HTERT RPE-1 (cell line): ENCODE measurements around the gene ACTL7B.
"Not testable (repeated sequence)": the region's sequence is repeated elsewhere in the genome, so short reads cannot be mapped to it uniquely, and the experiment has no call there.

Experiments
- in situ Hi-C: fragments of 300-500 bp; cut with MboI; formaldehyde crosslinking; loops from 4 replicates; pipeline ENCODE4 v1.14.3; 2020; ENCODE audit warnings: low sequenced_read_pairs

ACTL7B gene

DNA sequence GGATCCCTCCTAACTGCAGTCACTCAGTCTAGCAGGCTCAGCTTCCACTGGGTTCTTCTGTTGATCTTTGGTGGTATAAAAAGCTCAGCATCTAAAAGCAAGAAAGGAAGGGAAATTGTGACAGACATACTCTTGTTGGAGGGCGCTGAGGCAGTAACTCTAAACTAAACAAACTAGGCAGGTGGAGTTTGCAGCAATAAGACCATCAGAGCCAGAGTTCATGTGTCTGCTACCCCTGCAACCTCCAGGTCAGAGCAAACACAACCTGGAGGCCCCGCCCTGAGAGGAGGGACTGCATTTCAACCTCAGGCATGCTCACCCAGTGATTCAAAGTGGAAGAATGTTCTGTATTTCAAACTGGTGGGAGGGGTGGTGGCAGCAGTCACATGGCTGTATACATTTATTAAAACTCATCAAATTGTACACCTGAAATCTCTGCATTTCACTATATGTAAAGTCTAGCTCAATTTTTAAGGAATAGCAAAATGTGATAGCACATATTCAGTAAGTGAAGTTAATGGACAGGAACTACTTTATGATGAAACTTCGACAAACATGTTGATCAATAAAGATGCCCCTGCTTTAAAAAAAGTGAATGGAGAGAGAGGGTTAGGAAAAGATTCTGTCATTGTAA lies 13.4 kb upstream of the ACTL7B start:
- in situ Hi-C loops: no loop called here

DNA sequence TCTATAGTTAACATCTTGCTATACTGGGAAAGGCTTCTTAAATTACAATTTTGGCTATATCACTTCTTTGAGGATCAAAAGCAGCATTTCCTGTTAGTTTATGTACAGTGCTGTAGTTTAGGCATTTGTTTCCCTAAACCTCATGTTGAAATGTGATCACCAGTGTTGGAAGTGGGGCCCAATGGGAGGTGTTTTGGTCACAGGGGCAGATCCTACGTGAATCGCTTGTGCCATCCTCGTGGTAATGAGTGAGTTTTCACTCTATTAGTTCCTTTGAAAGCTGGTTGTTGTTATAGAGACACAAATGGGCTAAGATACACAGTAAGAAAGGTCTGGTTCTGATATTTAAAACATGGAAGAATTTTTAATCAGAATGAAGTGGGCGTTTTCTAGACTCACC lies 12.0 kb upstream of the ACTL7B start:
- in situ Hi-C loops: no loop called here

DNA sequence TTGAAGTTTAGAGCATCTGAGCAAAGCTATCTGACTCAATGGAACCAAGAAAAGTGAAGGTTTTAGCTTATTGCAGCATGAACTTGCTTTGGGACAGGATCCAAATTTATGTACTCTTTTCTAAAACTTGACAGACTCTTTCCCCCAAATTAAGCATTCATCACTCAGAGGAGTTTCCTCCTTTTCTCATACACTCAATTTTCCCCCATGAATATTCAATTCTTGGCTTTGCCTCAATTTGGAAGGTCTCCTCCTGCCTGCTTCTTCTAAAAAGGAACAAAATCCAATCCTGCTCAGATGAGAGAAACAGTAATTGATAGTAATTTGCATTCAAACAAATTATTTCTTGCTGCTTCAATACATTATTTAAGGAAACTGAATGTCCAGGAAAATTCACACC lies 11.3 kb upstream of the ACTL7B start:
- in situ Hi-C loops: no loop called here

DNA sequence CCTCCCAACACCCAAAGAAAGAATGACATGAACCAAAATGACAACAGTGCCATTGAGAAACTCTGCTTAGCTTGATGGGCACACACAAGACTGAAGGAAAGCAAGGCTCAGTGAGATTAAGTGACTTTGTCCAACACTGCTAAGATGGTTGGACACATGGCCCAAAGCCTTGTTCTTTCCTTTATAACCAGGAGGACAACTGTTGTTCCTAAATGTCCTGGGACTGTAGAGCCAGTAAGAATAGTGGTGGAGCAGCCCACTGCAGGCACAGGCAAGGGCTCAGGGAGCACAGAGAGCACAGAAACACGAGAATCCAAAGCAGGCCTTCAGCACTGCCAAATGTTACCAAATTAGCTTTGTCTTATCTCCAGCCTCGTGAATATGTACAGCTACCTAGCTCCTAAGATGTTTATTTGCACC lies 10.2 kb upstream of the ACTL7B start:
- in situ Hi-C loops: no loop called here

DNA sequence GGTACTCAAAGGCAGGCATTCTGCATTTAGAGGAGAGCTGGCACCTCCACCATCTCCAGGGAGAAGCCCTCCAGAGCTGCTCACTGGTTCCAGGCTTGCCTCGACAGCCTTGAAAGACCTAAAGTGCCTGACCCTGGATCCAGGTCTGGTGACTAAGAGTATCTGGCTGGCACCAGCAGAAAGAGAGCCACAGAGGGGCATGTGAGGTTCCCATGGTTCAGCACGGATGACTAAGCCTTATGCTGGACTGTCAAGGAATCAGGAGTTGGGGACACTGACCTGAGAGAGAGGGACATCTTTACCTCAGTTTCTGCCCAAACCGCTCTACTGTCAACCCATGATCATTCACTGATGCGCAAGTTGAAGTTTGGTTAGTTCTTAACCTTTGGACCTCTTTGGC lies 9.3 kb upstream of the ACTL7B start:
- in situ Hi-C loops: no loop called here

DNA sequence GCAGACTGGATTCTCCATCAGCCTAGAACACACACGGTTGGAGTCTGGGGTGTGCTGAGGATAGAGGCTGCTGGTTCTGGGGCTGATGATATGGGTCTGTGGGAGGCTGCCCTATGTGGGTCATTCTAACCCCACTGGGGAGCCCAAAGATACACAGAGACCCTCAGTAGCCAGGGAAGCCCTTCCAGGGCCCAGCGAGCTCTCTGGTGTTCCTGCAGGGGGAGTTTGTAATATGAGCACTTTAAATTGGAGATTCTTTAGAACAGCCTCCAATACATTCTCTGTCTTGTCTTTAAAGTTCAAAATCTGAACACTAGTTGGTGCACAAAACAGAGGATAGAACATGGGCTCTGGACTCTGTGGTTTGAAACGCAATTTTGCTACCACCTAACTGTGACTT lies 8.7 kb upstream of the ACTL7B start:
- in situ Hi-C loops: no loop called here

DNA sequence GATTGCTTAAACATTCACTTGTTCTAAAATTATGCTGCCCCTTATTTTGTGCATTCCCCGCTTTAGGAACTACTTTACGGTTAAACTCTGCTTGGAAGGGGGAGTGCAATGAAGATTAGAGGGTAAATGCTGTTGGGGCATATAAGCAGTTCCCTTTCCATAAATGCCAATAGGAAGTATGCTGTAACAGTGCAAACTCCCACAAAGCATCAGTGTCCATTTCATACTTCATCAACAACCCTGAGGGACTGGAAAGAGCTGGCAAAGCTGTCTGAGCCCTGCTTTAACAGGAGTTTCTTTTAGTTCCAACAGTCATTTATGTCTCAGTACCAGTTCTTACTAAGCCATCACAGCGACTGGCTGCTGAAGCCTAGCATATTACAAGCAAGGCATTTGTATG lies 8.1 kb upstream of the ACTL7B start:
- in situ Hi-C loops: no loop called here

DNA sequence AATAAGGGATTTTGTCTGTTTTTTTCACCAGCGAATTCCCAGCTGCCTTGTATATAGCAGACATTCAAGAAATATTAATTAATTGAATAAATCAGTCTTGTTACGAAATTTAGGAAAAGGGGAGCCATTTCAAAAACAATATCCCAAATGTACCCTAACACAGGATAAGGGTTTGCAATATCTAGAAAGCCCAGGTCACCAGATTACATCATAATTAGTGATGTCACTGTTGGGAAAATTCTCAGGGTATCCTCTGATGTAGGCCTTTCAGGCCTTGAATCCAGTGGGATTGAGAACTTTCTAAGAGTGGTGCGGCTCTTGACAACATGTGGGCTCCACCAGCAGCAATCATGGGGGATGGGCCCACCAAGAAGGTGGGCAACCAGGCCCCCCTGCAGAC lies 6.2 kb upstream of the ACTL7B start, which contains the start of gene ACTL7A:
ACTL7A (plus strand) TSS at position 270 of the 400 bp plus-strand sequence; CDS start at position 327, 57 bp downstream.
- in situ Hi-C loops: no loop called here

DNA sequence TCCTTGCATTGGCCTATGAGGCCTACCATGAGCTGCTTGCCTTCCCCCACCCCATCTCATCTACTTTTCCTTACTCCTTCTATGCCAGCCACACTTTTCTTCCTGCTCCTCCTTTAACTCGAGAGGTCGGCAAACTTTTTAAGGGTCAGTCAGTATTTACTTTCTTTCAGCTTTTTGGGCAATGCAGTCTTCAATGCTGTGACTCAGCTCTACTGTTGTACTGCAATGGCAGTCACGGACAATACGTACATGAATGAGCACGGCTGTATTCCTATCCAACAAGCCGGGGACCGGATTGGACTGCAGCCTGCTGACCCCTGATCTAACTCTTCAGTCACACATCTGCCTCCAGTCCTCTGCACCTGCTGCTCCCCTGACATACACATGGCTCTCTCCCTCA lies 5.7 kb upstream of the ACTL7B start:
- in situ Hi-C loops: no loop called here

DNA sequence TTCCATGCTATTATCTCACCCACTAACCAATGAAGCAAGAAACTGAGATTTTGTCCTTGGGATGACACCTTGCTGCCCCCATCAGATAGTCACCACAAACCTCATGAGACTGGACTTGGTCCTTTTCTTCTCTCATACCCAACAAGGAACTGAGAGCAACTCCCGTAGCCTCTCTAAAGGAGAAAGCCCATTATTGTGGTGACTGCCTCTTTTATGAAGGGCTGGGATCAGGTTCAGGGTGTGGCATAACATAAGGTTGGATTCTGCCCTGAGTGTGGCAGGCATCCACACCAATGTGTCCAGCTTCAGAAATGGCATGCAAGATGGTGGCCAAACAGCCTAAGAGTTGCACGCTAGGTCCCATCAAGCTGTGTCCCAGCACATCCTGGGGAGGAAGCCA lies 5.0 kb upstream of the ACTL7B start:
- in situ Hi-C loops: no loop called here

DNA sequence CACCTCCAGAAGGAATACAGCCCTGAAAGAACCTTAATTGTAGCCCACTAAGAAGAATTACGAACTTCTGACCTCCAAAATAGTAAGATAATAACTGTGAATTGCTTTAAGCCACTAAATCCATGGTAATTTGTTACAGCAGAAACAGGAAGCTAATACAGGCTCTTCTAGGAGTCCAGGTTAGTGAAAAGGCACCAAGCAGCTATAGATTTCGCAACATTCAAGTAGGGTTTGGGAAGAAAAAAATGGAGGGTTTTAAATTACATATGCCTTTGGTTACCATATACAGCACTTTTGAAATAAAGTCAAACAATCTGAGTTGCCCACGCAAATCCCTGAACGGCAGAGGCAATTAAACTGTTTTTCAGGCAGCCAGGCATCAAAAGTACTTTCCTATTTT lies 4.6 kb upstream of the ACTL7B start:
- in situ Hi-C loops: no loop called here

DNA sequence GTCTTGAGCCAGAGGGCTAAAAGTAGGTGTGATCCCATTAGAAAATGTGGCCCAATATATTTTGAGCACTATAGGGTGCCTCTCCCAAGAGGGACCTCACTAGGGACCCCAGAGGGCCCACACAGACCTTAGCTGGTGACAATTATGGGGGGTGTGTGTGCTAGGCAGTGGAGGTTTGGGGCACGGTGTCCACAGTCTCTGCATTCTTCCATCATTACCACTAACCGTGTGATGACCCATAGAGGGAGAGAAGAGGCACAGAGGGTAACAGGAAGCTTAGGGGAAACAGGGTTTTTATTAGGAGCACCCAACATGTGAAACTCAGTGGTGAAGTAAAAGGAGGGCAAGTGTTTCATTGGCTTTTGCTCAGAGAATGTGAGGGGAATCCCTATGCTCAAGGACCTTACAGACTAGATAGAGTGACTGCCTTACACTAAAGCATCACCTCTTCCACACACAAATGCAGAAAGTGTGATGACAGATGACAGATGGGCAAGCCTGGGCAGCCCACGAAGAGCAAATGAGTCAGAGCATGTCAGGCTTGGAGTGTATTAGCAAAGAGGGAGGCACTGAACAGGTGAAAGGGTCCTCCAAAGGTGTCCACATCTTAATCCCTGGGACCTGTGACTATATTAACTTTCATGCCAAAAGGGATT lies 3.8 kb upstream of the ACTL7B start:
- in situ Hi-C loops: no loop called here

DNA sequence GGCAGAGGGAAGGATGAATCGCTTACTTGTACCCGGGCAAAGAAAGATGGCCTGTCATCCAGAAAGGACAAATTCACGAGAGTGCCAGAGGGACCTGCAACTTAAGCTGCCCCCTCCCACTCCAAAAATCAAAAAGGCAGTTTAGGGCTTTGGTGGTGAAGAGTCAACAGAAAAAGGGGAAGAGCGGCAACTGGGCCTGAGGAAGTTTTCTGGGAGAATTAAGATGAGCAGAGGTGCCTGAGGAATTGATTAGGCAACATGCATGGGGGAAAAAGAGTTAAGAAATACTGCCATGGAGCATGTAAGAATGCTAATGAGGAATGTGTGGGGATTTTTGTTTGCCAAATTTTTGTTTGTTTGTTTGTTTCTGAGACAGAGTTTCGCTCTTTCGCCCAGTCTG lies 1.8 kb upstream of the ACTL7B start:
- in situ Hi-C loops: no loop called here

DNA sequence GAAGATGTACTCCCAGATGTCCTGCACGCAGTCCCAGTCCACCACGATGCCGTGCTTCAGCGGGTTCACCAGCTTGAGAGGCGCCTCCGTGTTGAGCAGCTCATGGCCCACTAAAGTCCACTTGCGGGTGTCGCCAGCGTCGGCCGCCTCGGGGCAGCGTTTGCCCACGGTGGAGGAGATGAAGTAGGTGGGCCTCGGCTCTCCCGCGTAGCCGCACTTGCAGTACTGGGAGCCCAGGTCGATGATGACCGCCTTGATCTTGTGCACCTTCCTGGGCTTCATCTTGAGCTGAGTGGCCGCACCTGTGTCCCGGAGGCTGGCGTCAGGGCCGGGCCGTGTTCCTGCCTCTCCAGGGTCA lies 278 bp downstream of the ACTL7B start:
- in situ Hi-C loops: no loop called here

DNA sequence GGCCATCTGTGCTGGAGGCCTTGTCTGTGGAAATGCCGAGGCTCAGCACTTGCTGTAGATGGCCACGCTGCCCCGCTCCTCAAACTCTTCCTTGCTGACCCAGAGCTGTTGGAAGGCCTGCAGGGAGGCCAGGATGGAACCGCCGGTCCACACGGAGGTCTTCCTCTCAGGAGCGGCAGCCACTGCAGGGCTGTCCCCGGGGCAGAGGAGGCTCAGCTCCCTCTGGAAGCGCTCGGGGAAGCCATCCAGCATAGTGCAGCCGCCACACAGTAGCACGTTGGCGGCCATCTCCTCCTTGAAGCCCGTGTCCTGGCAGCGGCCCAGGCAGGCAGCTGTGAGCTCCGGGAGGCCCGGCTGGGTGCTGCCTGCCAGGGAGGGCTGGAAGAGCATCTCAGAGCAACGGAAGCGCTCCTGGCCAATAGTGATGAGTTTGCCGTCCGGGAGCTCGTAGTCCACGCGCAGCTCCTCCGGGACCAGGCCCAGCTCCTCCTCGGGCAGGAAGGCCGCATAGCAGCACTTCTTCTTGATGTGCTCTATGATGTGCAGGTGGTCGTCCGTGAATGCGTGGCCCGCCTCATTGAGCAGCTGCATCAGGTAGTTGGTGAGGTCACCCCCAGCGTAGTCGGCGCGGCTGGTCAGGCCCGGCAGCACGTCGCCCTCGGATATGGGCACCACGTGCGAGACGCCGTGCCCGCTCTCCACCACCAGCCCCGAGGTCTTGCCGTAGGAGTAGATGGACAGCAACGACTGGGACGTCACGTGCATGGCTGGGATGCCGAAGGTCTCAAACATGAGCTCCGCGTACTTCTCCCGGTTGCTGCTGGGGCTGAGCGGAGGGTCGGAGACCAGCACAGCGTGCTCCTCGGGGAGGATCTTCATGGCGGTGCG lies 901 bp downstream of the ACTL7B start:
- in situ Hi-C loops: no loop called here

DNA sequence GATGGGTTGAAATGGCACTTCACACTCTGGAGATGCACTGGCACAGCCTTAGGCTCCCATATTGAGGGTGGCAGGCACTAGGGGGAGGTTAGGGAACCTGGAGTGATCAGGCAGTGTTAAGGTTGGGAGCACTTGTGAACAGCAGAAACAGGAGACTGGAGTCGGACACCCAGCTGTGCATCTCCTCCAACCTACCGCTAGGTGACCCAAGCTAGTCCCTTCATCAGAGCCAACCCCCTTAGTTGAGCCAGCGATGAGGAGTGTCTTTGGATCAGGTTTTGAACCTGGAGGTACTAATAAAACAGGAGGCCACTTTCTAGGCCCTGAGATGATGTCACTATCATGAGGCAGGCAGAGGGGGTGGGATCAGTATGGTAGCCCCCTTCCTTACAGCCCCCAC lies 1.7 kb downstream of the ACTL7B start:
- in situ Hi-C loops: no loop called here

DNA sequence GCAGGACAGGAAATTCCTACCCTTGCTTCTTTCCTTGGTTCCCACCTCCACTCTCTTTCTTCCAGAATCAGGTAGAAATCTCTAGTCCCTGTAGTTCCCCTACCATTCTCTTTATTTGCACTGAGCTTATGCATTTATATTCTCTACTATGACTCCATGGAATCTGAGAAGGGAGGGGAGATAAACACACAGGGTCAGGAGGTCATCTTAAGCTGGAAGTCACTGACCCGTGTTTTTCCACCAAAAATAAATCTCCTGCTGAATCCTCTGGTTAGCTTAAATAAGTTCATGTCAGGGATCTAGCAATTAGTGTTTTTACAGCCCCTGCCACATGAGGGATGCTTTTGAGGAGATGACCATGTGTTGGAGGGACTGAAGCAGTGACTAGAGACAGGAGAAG lies 3.7 kb downstream of the ACTL7B start:
- in situ Hi-C loops: no loop called here

DNA sequence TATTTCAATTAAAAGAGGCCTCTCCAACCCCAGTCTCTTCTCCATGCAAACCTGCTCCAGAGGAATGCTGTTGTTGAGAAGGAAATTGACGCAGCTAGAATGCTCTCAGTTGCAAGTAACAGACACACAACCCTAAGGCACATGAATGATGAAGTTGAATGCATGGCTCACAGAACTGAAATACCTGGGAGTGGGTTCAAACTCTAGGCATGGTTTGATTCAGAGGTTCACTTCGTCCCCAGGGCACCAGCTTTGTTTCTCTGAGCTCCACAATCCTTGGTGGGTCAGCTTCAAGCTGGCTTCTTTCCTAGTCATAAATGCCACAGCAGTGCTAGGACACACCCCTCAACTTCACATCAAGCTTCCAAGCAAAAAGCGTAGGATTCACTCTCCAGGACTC lies 4.6 kb downstream of the ACTL7B start:
- in situ Hi-C loops: no loop called here

DNA sequence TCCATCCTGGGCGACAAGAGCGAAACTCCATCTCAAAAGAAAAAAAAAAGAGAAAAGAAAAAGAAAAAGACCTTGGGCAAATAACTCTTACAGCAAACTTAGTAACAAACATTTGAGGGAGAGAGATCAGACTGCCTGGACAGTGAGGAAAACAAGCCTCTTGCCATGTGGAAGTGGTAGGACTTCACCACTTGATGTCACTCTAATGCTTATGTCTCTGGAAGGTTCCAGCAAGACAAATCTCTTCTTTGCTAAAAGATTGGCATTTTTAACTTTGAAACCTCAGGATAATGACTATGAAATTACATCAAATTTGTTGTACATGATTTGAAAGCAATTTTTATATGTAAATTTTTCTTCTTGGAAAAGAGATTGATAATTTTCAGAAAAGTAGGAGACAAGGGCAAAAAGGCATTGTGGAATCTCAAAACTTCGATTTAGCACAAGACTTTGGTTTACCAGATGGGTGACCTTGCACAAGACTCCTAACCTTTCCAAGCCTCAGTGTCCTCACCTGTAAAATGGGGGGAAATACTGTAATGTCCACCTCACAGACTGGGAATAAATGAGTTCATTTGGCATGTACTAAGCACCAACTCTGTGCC lies 5.4 kb downstream of the ACTL7B start:
- in situ Hi-C loops: no loop called here

DNA sequence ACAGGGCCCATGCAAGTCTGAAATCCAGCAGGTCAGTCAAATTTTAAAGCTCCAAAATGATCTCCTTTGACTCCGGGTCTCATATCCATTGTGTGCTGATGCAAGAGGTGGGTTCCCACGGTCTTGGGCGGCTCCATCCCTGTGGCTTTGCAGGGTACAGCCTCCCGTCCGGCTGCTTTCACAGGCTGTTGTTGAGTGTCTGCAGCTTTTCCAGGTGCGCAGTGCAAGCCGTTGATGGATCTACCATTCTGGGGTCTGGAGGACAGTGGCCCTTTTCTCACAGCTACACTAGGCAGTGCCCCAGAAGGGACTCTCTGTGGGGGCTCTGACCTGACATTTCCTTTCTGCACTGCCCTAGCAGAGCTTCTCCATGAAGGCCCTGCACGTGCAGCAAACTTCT lies 7.5 kb downstream of the ACTL7B start:
- in situ Hi-C loops: not testable (repeated sequence)

DNA sequence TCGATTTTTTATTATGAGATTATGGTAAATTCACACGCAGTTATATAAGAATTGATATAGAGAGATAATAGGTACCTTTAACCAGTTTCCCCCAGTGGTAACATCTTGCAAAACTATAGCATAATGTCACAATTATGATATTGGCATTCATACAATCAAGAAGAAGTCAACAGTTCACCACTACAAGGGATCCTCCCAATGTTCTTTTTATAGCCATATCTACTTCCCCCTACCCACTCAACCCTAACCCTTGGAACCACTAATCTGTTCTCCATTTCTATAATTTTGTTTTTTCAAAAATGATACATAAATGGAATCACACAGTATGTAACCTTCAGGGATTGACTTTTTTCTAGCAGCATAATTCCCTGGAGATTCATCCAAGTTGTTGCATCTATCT lies 9.8 kb downstream of the ACTL7B start:
- in situ Hi-C loops: no loop called here

DNA sequence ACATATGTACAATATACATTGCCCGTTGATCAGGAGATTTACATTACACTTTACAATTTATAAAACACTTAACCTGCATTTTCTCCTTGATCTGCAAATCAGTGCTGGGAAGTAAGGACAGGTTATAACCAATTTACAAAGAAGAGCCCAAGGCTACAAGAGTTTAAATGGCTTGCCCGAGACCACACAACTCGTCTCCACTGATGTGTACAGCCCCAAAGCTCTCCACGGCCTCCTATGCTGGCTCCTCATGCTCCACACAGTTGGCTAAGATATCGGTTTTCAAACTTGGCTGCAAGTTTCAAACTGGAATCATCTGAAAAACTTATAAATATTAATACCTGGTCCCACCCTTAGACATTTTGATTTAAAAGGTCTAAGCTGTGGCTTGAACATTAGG lies 10.3 kb downstream of the ACTL7B start:
- in situ Hi-C loops: no loop called here
